Prostate gland (tissue), 2 donors: ENCODE data around the gene KIF2A.

Experiments
- POLR2AphosphoS5 ChIP-seq: sonication (generic); formaldehyde crosslinking; IDR thresholded peaks from one replicate; pipeline ENCODE4 v1.6.1; 2017; ENCODE audit warnings: antibody characterized with exemption
- TF ChIP-seq, protein P1 (sequence below), 4 experiments: fragments of 200-600 bp in 2 of 4; fragments of 450-650 bp in 2 of 4; sonication (generic) in 2 of 4; IDR thresholded peaks; 1 replicate in 3 of 4; 2 replicates in 1 of 4; pipeline ENCODE4 v1.5.1; 2016 to 2019; ENCODE audit warnings: antibody characterized with exemption in 4 of 4, mild to moderate bottlenecking in 2 of 4, moderate library complexity in 2 of 4

DNA sequence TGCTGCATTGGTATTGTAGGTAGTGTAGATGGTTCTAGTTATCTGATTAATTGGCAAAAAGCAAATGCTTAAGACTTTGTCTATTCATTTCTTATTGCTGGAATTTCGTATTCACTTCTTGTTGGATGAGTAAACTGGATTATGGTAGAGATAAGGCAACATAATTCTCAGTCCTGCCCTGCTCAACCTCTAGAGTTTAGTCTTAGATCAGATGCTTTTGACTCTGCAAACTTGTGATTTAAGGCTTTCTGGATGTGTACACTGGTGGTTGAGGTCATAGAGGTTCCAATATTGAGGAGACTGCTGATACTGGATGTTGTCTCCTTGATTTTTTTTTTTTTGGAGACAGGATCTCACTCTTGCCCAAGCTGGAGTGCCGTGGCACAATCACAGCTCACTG, 35.0 kb downstream of the KIF2A start:
- TF ChIP-seq, protein P1, sequence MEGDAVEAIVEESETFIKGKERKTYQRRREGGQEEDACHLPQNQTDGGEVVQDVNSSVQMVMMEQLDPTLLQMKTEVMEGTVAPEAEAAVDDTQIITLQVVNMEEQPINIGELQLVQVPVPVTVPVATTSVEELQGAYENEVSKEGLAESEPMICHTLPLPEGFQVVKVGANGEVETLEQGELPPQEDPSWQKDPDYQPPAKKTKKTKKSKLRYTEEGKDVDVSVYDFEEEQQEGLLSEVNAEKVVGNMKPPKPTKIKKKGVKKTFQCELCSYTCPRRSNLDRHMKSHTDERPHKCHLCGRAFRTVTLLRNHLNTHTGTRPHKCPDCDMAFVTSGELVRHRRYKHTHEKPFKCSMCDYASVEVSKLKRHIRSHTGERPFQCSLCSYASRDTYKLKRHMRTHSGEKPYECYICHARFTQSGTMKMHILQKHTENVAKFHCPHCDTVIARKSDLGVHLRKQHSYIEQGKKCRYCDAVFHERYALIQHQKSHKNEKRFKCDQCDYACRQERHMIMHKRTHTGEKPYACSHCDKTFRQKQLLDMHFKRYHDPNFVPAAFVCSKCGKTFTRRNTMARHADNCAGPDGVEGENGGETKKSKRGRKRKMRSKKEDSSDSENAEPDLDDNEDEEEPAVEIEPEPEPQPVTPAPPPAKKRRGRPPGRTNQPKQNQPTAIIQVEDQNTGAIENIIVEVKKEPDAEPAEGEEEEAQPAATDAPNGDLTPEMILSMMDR (IDR thresholded peaks at IDR 0.05), result no peak
- no peak for TF ChIP-seq POLR2AphosphoS5
